NCI-H748 treated with DMSO at 0.1 percent for 48 hours (cell line): ENCODE data around the gene NUP62CL.

Source experiments
- DNase-seq: peaks from one replicate; lab custom pipeline; 2025; lab: John Stamatoyannopoulos, UW

The NUP62CL gene

GRCh38 chrX:107153005-107153404 lies 53.2 kb downstream of the NUP62CL start:
- DNase-seq, result no peak

GRCh38 chrX:107146670-107147069 lies 59.6 kb downstream of the NUP62CL start:
- DNase-seq, result no peak

- no peak for DNase-seq
These were observed 70.3 kb downstream of the NUP62CL start for GRCh38 chrX:107135965-107136307.

GRCh38 chrX:107135049-107135964 lies 70.9 kb downstream of the NUP62CL start:
- no peak for DNase-seq

GRCh38 chrX:107123750-107124149 lies 82.5 kb downstream of the NUP62CL start:
- no peak for DNase-seq

GRCh38 chrX:107119283-107119682 lies 87.0 kb downstream of the NUP62CL start:
- DNase-seq, result no peak

GRCh38 chrX:107118322-107119147 lies 87.7 kb downstream of the NUP62CL start, which contains the start of gene RBM41:
RBM41 (minus strand) TSS chrX:107118822; CDS start chrX:107118773, 49 bp downstream.
- DNase-seq, result peak; percentile 62

GRCh38 chrX:107117993-107118321 lies 88.3 kb downstream of the NUP62CL start:
- no peak for DNase-seq

GRCh38 chrX:107107459-107107858 lies 98.8 kb downstream of the NUP62CL start:
- no peak for DNase-seq

- no peak for DNase-seq
These were observed 103.3 kb downstream of the NUP62CL start for GRCh38 chrX:107102980-107103379.

- DNase-seq, result no peak
These were observed 130.1 kb downstream of the NUP62CL start for GRCh38 chrX:107076158-107076557.
